B cell (primary cell): ENCODE measurements around the gene CAPN10. TPM values are rescaled to one million over a fixed set of nuclear protein-coding genes. Genes with fewer than 3 reads are reported as not detected.

Experiments
- ATAC-seq: fragments of 200-7000 bp; cut with Tn5 transposase; one replicate; pipeline ENCODE4 v1.10.0; 2021; ENCODE audit warnings: low read depth, mild to moderate bottlenecking, moderate number of reproducible peaks, moderate library complexity
- CTCF ChIA-PET: fragments of 350-600 bp; sonication (Branson Sonifier 250); formaldehyde crosslinking; loops from one replicate; lab custom pipeline; 2021; ENCODE audit warnings: antibody characterized with exemption, inconsistent platforms; lab: Charles Lee
- POLR2A ChIA-PET: fragments of 350-600 bp; sonication (Branson Sonifier 250); formaldehyde crosslinking; loops from one replicate; lab custom pipeline; 2021; ENCODE audit warnings: antibody characterized with exemption; lab: Charles Lee
- DNase-seq: peaks from one replicate; pipeline ENCODE4 v3.0.0; 2013
- H2AFZ ChIP-seq: 2 replicates; pipeline ENCODE4 v1.6.1; 2012; ENCODE audit warnings: mild to moderate bottlenecking, low read depth, low read length; ENCODE audit not compliant: insufficient read depth, poor library complexity, severe bottlenecking
- H3K27ac ChIP-seq, 2 donors: 1 replicate in 1 of 2; 2 replicates in 1 of 2; pipeline ENCODE4 v1.5.1; 2012 to 2013; ENCODE audit warnings: low read length in 2 of 2, mild to moderate bottlenecking in 2 of 2, moderate library complexity in 1 of 2
- H3K27me3 ChIP-seq, 4 experiments: fragments of 200-600 bp in 1 of 4; sonication (generic) in 1 of 4; replicated peaks in 1 of 4; 1 replicate in 2 of 4; 2 replicates in 2 of 4; pipeline versions ENCODE4 v1.6.1 to v1.7.0; 2013 to 2016; ENCODE audit warnings: low read length in 3 of 4, mild to moderate bottlenecking in 2 of 4, mixed read lengths in 1 of 4, moderate library complexity in 1 of 4; ENCODE audit not compliant: insufficient read depth in 4 of 4, control insufficient read depth in 3 of 4; ENCODE audit errors: control extremely low read depth in 1 of 4
- H3K36me3 ChIP-seq, 2 experiments: replicated peaks in 1 of 2; 1 replicate in 1 of 2; 2 replicates in 1 of 2; pipeline versions ENCODE4 v1.6.1 to v1.7.1; 2013; ENCODE audit warnings: low read length in 1 of 2; ENCODE audit not compliant: insufficient read depth in 2 of 2, control insufficient read depth in 1 of 2; ENCODE audit errors: control extremely low read depth in 1 of 2, extremely low read depth in 1 of 2
- H3K4me1 ChIP-seq, 2 donors: fragments of 200-600 bp in 1 of 2; sonication (generic) in 1 of 2; 1 replicate in 1 of 2; 2 replicates in 1 of 2; pipeline versions ENCODE4 v1.5.1 to v1.6.1; 2013 to 2017; ENCODE audit warnings: low read length in 2 of 2; ENCODE audit not compliant: control insufficient read depth in 2 of 2, insufficient read depth in 2 of 2
- H3K4me2 ChIP-seq: replicated peaks from 2 replicates; pipeline ENCODE3; 2012; ENCODE audit warnings: mild to moderate bottlenecking, low read depth, low read length; ENCODE audit not compliant: poor library complexity, severe bottlenecking
- H3K4me3 ChIP-seq, 5 experiments: fragments of 200-600 bp in 1 of 5; sonication (generic) in 1 of 5; 1 replicate in 3 of 5; 2 replicates in 2 of 5; pipeline versions ENCODE4 v1.5.1 to v1.7.0; 2011 to 2016; ENCODE audit warnings: low read length in 4 of 5, mild to moderate bottlenecking in 4 of 5, low read depth in 2 of 5, control low read depth in 1 of 5, moderate library complexity in 1 of 5; ENCODE audit not compliant: insufficient read depth in 1 of 5; ENCODE audit errors: control extremely low read depth in 1 of 5, extremely low read depth in 1 of 5
- H3K79me2 ChIP-seq: fragments of 200-600 bp; sonication (generic); one replicate; pipeline ENCODE4 v1.6.0; 2016; ENCODE audit warnings: low read length; ENCODE audit not compliant: control insufficient read depth, insufficient read depth
- H3K9ac ChIP-seq: fragments of 200-600 bp; sonication (generic); 2 replicates; pipeline ENCODE4 v1.6.1; 2017; ENCODE audit warnings: mild to moderate bottlenecking, low read length, moderate library complexity
- H3K9me3 ChIP-seq, 3 donors: one replicate each; pipeline versions ENCODE4 v1.6.1 to v1.7.1; 2013; ENCODE audit warnings: low read length in 2 of 3; ENCODE audit not compliant: control insufficient read depth in 2 of 3, insufficient read depth in 1 of 3; ENCODE audit errors: control extremely low read depth in 1 of 3
- H4K20me1 ChIP-seq: 2 replicates; pipeline ENCODE4 v1.6.0; 2012; ENCODE audit warnings: mild to moderate bottlenecking, low read length; ENCODE audit not compliant: insufficient read depth, control insufficient read depth, poor library complexity, severe bottlenecking
- H3K27ac Mint-ChIP-seq: one replicate; pipeline ENCODE4 v1.8.0; 2021; ENCODE audit warnings: mixed read lengths
- H3K27me3 Mint-ChIP-seq: one replicate; pipeline ENCODE4 v1.8.0; 2021; ENCODE audit warnings: mixed read lengths
- H3K4me1 Mint-ChIP-seq: one replicate; pipeline ENCODE4 v1.8.0; 2021; ENCODE audit warnings: mixed read lengths
- H3K4me3 Mint-ChIP-seq: one replicate; pipeline ENCODE4 v1.8.0; 2021; ENCODE audit warnings: mixed read lengths
- H3K9me3 Mint-ChIP-seq: one replicate; pipeline ENCODE4 v1.8.0; 2022; ENCODE audit warnings: mixed read lengths; ENCODE audit not compliant: insufficient read depth
- EZH2 ChIP-seq: IDR thresholded peaks from 2 replicates; pipeline ENCODE4 v1.6.1; 2012; ENCODE audit warnings: borderline replicate concordance, low read depth, mild to moderate bottlenecking, moderate library complexity, low read length; ENCODE audit not compliant: insufficient read depth, poor library complexity, severe bottlenecking
- WGBS: methylation state at CpG from one replicate; pipeline ENCODE4 v1.1.5; 2013; ENCODE audit warnings: missing lambda C conversion rate; ENCODE audit not compliant: insufficient coverage; 5-methylcytosine and 5-hydroxymethylcytosine counted together
- intact Hi-C: fragments of 100-400 bp; cut with micrococcal nuclease; formaldehyde crosslinking; loops from one replicate; pipeline ENCODE4 v1.10.0; 2022
- polyA plus RNA-seq: library from polyadenylated mRNA; depleted of rRNA; stranded (reverse); fragments of >200 nt; gene quantifications from 2 replicates; pipeline ENCODE4 v1.2.3, GENCODE V29; 2012
- total RNA-seq, 2 donors: library from RNA; stranded (reverse); fragments of 120-200 nt in 1 of 2; gene quantifications; 1 replicate in 1 of 2; 2 replicates in 1 of 2; pipeline versions ENCODE4 v1.2.3 to v1.2.4, GENCODE V29; 2013 to 2022
- TF ChIP-seq, protein P1 (sequence below): fragments of 200-600 bp; IDR thresholded peaks from one replicate; pipeline ENCODE4 v1.8.0; 2022; ENCODE audit warnings: antibody characterized with exemption, mild to moderate bottlenecking

Gene CAPN10
- total and polyA plus RNA-seq, 2 donors (not counting 1 experiment from before 2014, with no cell fraction given): 73.4 to 92.1 TPM

GRCh38 chr2:240602266-240603050, 15.9 kb downstream of the CAPN10 start:
- ChIA-PET POLR2A (no interaction called here), CTCF (no interaction called here)
- H3K79me2 ChIP-seq: no peaks in the 10 kb centered on the region
- intact Hi-C loops: no loop called here
- no peak overlapping the region for H3K4me3 Mint-ChIP-seq
- no peaks in the 10 kb centered on the region for H4K20me1 ChIP-seq
- H3K4me3 ChIP-seq: no peak overlapping the region
- no peak overlapping the region for H3K4me2 ChIP-seq
- no peak overlapping the region for H3K27ac ChIP-seq
- ATAC-seq: no peak
- H3K4me1 Mint-ChIP-seq: no peaks in the 10 kb centered on the region
- H3K36me3 ChIP-seq: peaks cover 0 to 13% of the 10 kb centered on the region in 2 experiments
- no peak for DNase-seq
- no peak for TF ChIP-seq EZH2
- TF ChIP-seq, protein P1, sequence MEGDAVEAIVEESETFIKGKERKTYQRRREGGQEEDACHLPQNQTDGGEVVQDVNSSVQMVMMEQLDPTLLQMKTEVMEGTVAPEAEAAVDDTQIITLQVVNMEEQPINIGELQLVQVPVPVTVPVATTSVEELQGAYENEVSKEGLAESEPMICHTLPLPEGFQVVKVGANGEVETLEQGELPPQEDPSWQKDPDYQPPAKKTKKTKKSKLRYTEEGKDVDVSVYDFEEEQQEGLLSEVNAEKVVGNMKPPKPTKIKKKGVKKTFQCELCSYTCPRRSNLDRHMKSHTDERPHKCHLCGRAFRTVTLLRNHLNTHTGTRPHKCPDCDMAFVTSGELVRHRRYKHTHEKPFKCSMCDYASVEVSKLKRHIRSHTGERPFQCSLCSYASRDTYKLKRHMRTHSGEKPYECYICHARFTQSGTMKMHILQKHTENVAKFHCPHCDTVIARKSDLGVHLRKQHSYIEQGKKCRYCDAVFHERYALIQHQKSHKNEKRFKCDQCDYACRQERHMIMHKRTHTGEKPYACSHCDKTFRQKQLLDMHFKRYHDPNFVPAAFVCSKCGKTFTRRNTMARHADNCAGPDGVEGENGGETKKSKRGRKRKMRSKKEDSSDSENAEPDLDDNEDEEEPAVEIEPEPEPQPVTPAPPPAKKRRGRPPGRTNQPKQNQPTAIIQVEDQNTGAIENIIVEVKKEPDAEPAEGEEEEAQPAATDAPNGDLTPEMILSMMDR: no peak
- H3K9ac ChIP-seq: no peak overlapping the region
- H2AFZ ChIP-seq: no peak overlapping the region
- WGBS: 93% methylated on average over 32 of the region's 32 CpGs
- no peaks in the 10 kb centered on the region for H3K9me3 Mint-ChIP-seq
- no peaks in the 10 kb centered on the region for H3K27me3 Mint-ChIP-seq
- no peaks in the 10 kb centered on the region for H3K27me3 ChIP-seq
- no peaks in the 10 kb centered on the region for H3K9me3 ChIP-seq
- no peak overlapping the region for H3K27ac Mint-ChIP-seq
- H3K4me1 ChIP-seq: no peaks in the 10 kb centered on the region

DNA sequence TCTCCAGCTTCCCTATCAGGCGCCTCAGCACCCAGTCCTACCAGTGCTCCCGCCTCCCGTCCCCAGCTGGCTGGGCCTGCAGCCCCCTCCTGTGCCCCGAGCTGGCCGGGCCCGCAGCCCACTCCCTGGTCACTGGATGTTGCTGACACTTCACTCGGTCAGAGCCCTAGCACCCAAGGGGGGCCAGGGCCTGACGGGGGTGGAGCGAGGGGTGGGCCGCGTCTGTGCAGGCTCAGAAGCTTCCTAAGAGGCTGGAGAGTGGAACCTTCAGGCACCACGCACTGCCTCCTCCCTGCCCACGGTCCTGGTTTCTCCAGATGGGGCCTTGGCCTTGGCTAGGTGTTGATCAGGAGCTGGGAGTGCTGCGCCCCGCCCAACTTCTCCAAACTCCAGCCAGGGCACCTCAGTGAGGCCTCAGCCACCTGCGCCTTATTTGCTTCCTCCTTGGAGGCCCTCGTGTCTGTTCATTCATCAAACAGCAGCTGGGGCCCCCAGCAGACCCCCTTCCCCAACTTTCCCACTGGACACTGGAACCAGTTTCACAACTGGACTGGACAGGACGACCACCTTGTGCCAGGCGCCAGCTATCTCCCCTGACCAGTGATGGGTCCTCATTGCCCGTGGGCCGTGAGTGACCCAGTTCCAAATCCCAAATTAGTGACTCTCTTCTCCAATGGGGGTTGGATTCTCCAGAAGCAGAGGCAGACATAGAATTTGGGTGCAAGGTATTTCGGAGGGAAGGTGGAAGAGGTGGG, 16.7 kb downstream of the CAPN10 start:
- no peak overlapping the region for H3K4me3 Mint-ChIP-seq
- Histone ChIP-seq H3K27ac (no peak overlapping the region), H3K4me3 (no peak overlapping the region), H3K27me3 (no peaks in the 10 kb centered on the region), H4K20me1 (no peaks in the 10 kb centered on the region), H3K9me3 (no peaks in the 10 kb centered on the region), H3K9ac (no peak overlapping the region), H2AFZ (no peak overlapping the region), H3K36me3 (peaks cover 0 to 6% of the 10 kb centered on the region in 2 experiments), H3K4me1 (no peaks in the 10 kb centered on the region), H3K79me2 (no peaks in the 10 kb centered on the region), H3K4me2 (no peak overlapping the region)
- DNase-seq: no peak
- no peaks in the 10 kb centered on the region for H3K9me3 Mint-ChIP-seq
- 95% methylated on average over 17 of the region's 22 CpGs for WGBS
- no peak for ATAC-seq
- no peaks in the 10 kb centered on the region for H3K4me1 Mint-ChIP-seq
- no peaks in the 10 kb centered on the region for H3K27me3 Mint-ChIP-seq
- H3K27ac Mint-ChIP-seq: no peak overlapping the region
- no peak for TF ChIP-seq EZH2
- TF ChIP-seq, protein P1: no peak
- ChIA-PET POLR2A (no interaction called here), CTCF (no interaction called here)
- intact Hi-C loops: no loop called here
